ENCODE data around the gene PCBD2. TPM values are rescaled to one million over a fixed set of nuclear protein-coding genes. Genes with fewer than 3 reads are reported as not detected.
"Not testable (repeated sequence)": the region's sequence is repeated elsewhere in the genome, so short reads cannot be mapped to it uniquely, and the experiment has no call there.

The PCBD2 gene
- total and polyA plus RNA-seq, 2 experiments from 2014 or later = 5.8 to 10.1 TPM

DNA sequence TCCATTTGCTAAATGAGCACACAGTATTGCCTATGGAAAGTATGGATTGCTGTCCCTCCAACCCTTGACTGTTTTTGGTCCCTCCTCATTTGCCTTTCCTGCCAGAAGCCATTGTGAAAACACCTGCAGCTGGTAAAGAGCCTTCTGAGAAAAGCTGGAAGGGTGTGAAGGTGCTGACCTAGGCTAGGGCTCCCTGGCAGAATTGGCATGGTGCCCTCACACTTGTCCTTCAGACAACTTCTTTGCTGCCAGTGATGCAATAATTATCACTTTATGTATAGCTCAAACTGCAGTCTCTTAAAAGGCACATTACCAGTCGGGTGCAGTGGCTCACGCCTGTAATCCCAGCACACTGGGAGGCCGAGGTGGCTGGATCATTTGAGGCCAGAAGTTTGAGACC is 26.5 kb upstream of the PCBD2 start:
- H3K79me2 ChIP-seq (ENCODE audit: insufficient read depth) = peaks cover 66% of the 10 kb centered on the region

DNA sequence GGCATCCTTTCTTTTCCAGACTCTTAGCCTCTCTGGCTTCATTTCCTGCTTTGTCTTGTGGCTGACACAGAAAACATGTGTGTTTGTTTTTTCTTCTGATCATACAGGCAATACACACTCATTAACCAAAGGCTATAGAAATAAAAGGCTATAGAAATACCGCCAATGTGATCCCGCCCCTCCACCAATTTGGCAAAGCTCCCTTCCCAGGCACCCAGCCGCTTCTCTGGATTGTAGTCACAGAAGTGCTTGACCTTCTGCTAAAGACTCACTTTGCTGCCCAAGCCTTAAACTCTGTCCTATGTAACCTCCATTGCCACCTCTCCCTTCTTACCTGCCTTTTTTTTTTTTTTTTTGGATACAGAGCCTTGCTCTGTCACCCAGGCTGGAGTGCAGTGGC is 25.5 kb upstream of the PCBD2 start:
- no peaks in the 10 kb centered on the region for H3K9me2 ChIP-seq (ENCODE audit: insufficient read depth)

More for the DNA sequence above, 26.5 kb upstream of the PCBD2 start:
- Histone ChIP-seq H3K9me3 (ENCODE audit: low read depth) (no peaks in the 10 kb centered on the region), H3K27me3 (replicated peaks; ENCODE audit: insufficient read depth) (no peaks in the 10 kb centered on the region), H4K20me1 (ENCODE audit: insufficient read depth) (no peaks in the 10 kb centered on the region), H3K27ac (no peak overlapping the region), H3K4me1 (ENCODE audit: insufficient read depth) (peaks cover 12% of the 10 kb centered on the region), H3F3A (ENCODE audit: insufficient read depth) (peaks cover 26% of the 10 kb centered on the region), H2AFZ (no peak overlapping the region), H3K36me3 (ENCODE audit: low read depth) (no peaks in the 10 kb centered on the region), H3K4me2 (ENCODE audit: unreplicated experiment) (no peak overlapping the region), H3K4me3 (no peak overlapping the region), H3K9me2 (ENCODE audit: insufficient read depth) (no peaks in the 10 kb centered on the region), H3K9ac (no peak overlapping the region)
- DNase-seq = no peak
- TF ChIP-seq EZH2 (IDR thresholded peaks at IDR 0.05; ENCODE audit: insufficient read depth, poor library complexity, severe bottlenecking) (no peak), EZH2phosphoT487 (IDR thresholded peaks at IDR 0.05; ENCODE audit: insufficient read depth, low read depth) (no peak)
- WGBS, 2 experiments (ENCODE audit: low coverage in 1 of 2, low lambda C conversion rate in 2 of 2, missing lambda C conversion rate in 2 of 2) = 83 to 89% methylated on average over 3 of the region's 3 CpGs
- in situ Hi-C loops (cut with MboI) = no loop called here

DNA sequence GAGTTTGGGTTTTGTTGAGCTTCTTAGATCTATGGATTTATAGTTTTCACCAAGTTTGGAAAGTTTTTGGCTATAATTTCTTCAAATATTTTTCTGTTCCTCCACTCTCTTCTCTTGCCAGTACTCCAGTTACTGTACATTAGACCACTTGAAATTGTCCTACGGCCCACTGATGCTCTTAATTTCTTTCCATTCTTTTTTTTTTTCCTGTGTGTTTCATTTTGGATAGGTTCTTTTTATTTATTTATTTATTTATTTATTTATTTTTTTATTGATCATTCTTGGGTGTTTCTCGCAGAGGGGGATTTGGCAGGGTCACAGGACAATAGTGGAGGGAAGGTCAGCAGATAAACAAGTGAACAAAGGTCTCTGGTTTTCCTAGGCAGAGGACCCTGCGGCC is 24.0 kb upstream of the PCBD2 start:
- H3K9me2 ChIP-seq (ENCODE audit: insufficient read depth); H4K20me1 ChIP-seq (ENCODE audit: insufficient read depth); H3K4me2 ChIP-seq (ENCODE audit: unreplicated experiment); H3K9me3 ChIP-seq (ENCODE audit: low read depth); H3K4me1 ChIP-seq (ENCODE audit: insufficient read depth); H3K36me3 ChIP-seq (ENCODE audit: low read depth); in situ Hi-C loops (cut with MboI); H2AFZ ChIP-seq; DNase-seq; H3F3A ChIP-seq (ENCODE audit: insufficient read depth); H3K27me3 ChIP-seq (replicated peaks; ENCODE audit: insufficient read depth); H3K27ac ChIP-seq; H3K9ac ChIP-seq; H3K4me3 ChIP-seq: not testable (repeated sequence)
- H3K79me2 ChIP-seq (ENCODE audit: insufficient read depth) = peaks cover 85% of the 10 kb centered on the region
- WGBS, 2 experiments (ENCODE audit: low coverage in 1 of 2, low lambda C conversion rate in 2 of 2, missing lambda C conversion rate in 2 of 2) = 97 to 100% methylated on average over 2 of the region's 3 CpGs

More for the DNA sequence above, 25.5 kb upstream of the PCBD2 start:
- Histone ChIP-seq H3K9ac (no peak overlapping the region), H3K4me2 (ENCODE audit: unreplicated experiment) (no peak overlapping the region), H3K36me3 (ENCODE audit: low read depth) (no peaks in the 10 kb centered on the region), H3K4me1 (ENCODE audit: insufficient read depth) (peaks cover 8% of the 10 kb centered on the region; the same call in 1 of the 2 replicates), H3K4me3 (no peak overlapping the region), H3F3A (ENCODE audit: insufficient read depth) (peaks cover 21% of the 10 kb centered on the region), H2AFZ (no peak overlapping the region), H4K20me1 (ENCODE audit: insufficient read depth) (no peaks in the 10 kb centered on the region), H3K9me3 (ENCODE audit: low read depth) (no peaks in the 10 kb centered on the region), H3K27ac (no peak overlapping the region), H3K27me3 (replicated peaks; ENCODE audit: insufficient read depth) (no peaks in the 10 kb centered on the region), H3K79me2 (ENCODE audit: insufficient read depth) (peaks cover 77% of the 10 kb centered on the region)
- in situ Hi-C loops (cut with MboI) = no loop called here
- WGBS, 2 experiments (ENCODE audit: low coverage in 1 of 2, low lambda C conversion rate in 2 of 2, missing lambda C conversion rate in 2 of 2) = 44 to 47% methylated on average over 3 of the region's 3 CpGs
- TF ChIP-seq EZH2 (IDR thresholded peaks at IDR 0.05; ENCODE audit: insufficient read depth, poor library complexity, severe bottlenecking) (no peak), EZH2phosphoT487 (IDR thresholded peaks at IDR 0.05; ENCODE audit: insufficient read depth, low read depth) (no peak)
- DNase-seq = no peak

DNA sequence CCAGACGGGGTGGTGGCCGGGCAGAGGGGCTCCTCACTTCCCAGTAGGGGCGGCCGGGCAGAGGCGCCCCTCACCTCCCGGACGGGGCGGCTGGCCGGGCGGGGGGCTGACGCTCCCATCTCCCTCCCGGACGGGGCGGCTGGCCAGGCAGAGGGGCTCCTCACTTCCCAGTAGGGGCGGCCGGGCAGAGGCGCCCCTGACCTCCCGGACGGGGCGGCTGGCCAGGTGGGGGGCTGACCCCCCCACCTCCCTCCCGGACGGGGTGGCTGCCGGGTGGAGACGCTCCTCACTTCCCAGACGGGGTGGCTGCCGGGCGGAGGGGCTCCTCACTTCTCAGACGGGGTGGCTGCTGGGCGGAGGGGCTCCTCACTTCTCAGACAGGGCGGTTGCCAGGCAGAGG is 23.2 kb upstream of the PCBD2 start:
- H4K20me1 ChIP-seq (ENCODE audit: insufficient read depth); in situ Hi-C loops (cut with MboI): not testable (repeated sequence)

DNA sequence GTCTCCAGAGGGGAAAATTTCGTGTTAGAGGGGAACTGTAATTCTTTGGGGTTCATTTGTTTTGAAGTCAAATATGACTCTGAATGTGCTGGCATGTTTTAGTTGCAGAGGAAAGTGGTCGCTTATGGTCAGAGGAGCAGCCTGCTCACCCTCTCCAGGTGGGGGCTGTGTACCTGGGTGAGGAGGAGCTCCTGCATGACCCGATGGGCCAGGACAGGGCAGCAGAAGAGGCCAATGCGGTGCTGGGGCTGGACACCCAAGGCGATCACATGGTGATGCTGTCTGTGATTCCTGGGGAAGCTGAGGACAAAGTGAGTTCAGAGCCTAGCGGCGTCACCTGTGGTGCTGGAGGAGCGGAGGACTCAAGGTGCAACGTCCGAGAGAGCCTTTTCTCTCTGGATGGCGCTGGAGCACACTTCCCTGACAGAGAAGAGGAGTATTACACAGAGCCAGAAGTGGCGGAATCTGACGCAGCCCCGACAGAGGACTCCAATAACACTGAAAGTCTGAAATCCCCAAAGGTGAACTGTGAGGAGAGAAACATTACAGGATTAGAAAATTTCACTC is 17.3 kb upstream of the PCBD2 start:
- WGBS, 2 experiments (ENCODE audit: low coverage in 1 of 2, low lambda C conversion rate in 2 of 2, missing lambda C conversion rate in 2 of 2) = 88 to 92% methylated on average over 14 of the region's 14 CpGs
- Histone ChIP-seq H3K4me3 (no peak overlapping the region), H3K9me3 (ENCODE audit: low read depth) (no peaks in the 10 kb centered on the region), H4K20me1 (ENCODE audit: insufficient read depth) (no peaks in the 10 kb centered on the region), H3K79me2 (ENCODE audit: insufficient read depth) (peaks cover 94% of the 10 kb centered on the region), H3F3A (ENCODE audit: insufficient read depth) (no peaks in the 10 kb centered on the region), H3K9ac (no peak overlapping the region), H2AFZ (no peak overlapping the region), H3K27ac (no peak overlapping the region), H3K9me2 (ENCODE audit: insufficient read depth) (no peaks in the 10 kb centered on the region), H3K36me3 (ENCODE audit: low read depth) (no peaks in the 10 kb centered on the region; the same call in 1 of the 2 replicates), H3K4me2 (ENCODE audit: unreplicated experiment) (no peak overlapping the region), H3K27me3 (replicated peaks; ENCODE audit: insufficient read depth) (no peaks in the 10 kb centered on the region), H3K4me1 (ENCODE audit: insufficient read depth) (no peaks in the 10 kb centered on the region)
- TF ChIP-seq EZH2 (IDR thresholded peaks at IDR 0.05; ENCODE audit: insufficient read depth, poor library complexity, severe bottlenecking) (no peak), EZH2phosphoT487 (IDR thresholded peaks at IDR 0.05; ENCODE audit: insufficient read depth, low read depth) (no peak)
- in situ Hi-C loops (cut with MboI) = no loop called here
- DNase-seq = no peak

More for the DNA sequence above, 23.2 kb upstream of the PCBD2 start:
- H3K27ac ChIP-seq; H3K36me3 ChIP-seq (ENCODE audit: low read depth); H2AFZ ChIP-seq; H3K27me3 ChIP-seq (replicated peaks; ENCODE audit: insufficient read depth); H3K4me1 ChIP-seq (ENCODE audit: insufficient read depth); H3F3A ChIP-seq (ENCODE audit: insufficient read depth); DNase-seq; H3K9ac ChIP-seq; H3K4me2 ChIP-seq (ENCODE audit: unreplicated experiment); H3K4me3 ChIP-seq; H3K9me2 ChIP-seq (ENCODE audit: insufficient read depth); H3K9me3 ChIP-seq (ENCODE audit: low read depth): not testable (repeated sequence)
- H3K79me2 ChIP-seq (ENCODE audit: insufficient read depth) = peaks cover 85% of the 10 kb centered on the region
- 87% methylated on average over 19 of the region's 30 CpGs; no CpG with 5 or more reads in 1 of the 2 experiments for WGBS, 2 experiments (ENCODE audit: low coverage in 1 of 2, low lambda C conversion rate in 2 of 2, missing lambda C conversion rate in 2 of 2)
